HT1080 (cell line): ENCODE results near the gene KRTAP5-9. TPM values are rescaled to one million over a fixed set of nuclear protein-coding genes. Genes with fewer than 3 reads are reported as not detected.
"Not testable (repeated sequence)": the region's sequence is repeated elsewhere in the genome, so short reads cannot be mapped to it uniquely, and the experiment has no call there.

Experiments used
- DNase-seq: peaks from one replicate; pipeline ENCODE4 v3.0.0-alpha.2; 2015; ENCODE audit warnings: low read depth
- small RNA-seq: library from RNA; depleted of rRNA; stranded (forward); fragments of <200 nt; gene quantifications from one replicate; pipeline ENCODE3, GENCODE V24; 2014
- total RNA-seq: library from RNA; depleted of rRNA; stranded (reverse); fragments of >200 nt; shearing (Covaris generic); gene quantifications from 2 replicates; pipeline ENCODE4 v1.2.3, GENCODE V29; 2014; rRNA removed

Gene KRTAP5-9
- total RNA-seq, 1 experiment from 2014 or later, result not detected

DNA sequence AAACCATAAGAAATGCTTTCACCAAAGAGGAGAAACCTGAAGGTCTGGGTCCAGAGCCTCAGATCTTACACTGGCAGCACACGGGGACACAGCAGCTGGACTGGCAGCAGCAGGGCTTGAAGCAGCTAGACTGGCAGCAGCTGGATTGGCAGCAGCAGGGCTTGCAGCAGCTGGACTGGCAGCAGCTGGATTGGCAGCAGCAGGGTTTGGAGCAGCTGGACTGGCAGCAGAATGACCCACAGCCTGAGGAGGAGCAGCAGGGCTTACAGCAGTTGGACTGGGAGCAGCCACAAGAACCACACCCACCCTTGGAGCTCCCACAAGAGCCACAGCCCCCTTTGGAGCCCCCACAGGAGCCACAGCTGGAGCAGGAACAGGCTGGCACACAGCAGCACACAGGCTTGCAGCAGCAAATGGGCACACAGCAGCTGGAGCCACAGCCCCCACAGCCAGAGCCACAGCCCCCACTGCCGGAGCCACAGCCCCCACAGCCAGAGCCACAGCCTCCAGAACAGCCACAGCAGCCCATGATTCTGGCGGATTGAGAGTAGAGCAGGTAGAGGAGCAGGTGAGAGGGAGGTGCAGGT lies 34.2 kb downstream of the KRTAP5-9 start, which contains the start of gene KRTAP5-11:
Gene KRTAP5-11 (minus strand): TSS at position 567 of the 587 bp plus-strand sequence. CDS start 38 bp downstream, at position 529.
- DNase-seq, result no peak

DNA sequence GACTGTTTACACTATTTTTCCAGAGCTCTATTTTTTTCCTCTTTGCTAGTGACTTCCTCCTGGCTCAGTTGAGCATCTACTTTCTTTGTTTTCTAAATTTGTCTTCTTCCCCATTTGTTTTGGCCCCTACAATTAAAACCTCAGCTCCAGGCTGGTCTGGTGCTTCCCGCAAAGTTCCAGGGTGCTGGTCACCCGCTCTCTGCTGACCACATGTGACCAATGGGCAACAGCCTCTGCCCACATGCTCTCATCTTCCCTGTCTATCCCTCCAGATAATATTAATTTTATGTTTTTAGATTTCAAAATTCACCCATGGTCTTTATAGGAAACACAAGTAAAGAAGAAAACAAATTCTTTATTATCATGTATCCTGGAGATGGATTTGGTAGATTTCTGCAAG lies 34.7 kb downstream of the KRTAP5-9 start:
- not testable (repeated sequence) for DNase-seq

DNA sequence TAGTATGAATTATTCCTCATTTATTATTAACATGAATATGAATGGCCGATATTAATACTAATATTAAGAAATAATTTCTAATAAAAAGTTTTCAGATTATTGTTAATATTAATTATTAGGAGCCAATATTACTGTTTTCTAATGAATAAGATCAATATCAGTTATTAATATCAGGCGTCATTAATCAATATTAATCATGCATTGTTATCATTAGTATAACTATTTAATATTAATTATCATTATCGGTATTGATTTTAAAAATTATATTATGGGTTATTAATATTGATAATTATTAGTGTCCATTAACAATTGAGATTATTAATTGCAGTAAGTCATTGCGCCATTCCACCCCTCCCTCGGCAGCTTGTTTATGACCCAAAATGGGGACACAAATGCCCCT lies 37.5 kb downstream of the KRTAP5-9 start:
- not testable (repeated sequence) for DNase-seq

DNA sequence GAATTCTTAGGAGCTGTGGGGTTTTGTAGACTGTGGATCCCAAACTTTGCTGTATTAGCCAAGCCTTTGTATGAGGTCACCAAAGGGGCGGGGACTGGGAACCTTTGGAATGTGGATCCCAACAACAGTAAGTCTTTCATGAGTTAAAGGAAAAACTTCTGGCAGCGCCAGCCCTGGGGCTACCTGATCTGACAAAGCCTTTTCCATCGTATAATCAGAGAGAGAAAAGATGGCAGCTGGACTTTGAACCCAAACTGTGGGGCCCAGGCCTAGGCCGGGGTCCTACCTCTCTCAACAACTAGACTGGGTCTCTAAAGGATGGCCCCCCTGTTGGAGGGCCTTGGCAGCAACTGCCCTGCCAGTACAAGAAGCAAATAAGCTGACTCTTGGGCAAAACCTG lies 40.1 kb downstream of the KRTAP5-9 start:
- not testable (repeated sequence) for DNase-seq

DNA sequence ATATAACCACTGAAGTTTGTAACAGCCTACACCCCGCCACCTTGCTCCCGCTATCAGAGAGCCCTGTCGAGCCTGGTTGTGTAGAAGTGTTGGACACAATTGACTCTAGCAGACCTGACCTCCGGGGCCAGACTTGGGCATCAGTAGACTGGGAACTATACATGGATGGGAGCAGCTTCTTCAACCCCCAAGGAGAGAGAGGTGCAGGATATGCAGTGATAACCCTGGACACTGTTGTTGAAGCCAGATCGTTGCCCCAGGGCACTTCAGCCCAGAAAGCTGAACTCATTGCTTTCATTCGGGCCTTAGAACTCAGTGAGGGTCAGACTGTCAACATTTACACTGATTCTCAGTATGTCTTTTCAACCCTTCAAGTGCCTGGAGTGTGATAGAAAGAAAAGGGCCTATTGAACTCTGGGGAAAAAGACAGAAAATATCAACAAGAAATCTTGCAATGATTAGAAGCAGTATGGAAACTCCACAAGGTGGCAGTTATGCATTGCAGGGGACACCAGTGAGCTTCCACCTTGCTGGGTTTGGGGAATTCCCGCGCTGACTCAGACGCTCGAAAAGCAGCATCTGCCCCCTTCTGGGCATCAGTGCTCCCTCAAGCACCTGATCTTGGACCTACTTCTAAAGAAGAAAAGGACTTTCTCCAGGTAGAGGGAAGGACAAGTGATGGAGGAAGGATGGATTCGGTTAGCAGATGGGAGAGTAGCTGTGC lies 40.8 kb downstream of the KRTAP5-9 start:
- DNase-seq, result not testable (repeated sequence)

DNA sequence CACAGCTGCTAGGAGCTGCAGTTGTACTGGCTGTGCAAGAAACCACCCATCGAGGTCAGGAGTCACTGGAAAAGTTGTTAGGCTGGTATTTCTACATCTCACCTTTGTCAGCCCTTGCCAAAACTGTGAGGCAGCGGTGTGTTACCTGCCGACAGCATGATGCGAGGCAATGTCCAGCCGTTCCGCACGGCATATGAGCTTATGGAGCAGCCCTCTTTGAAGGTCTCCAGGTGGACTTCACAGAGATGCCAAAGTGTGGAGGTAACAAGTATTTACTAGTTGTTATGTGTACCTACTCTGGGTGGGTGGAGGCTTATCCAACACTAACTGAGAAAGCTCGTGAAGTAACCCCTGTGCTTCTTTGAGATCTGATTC lies 41.3 kb downstream of the KRTAP5-9 start:
- DNase-seq, result not testable (repeated sequence)

Small RNA genes lying within 50 kb of the gene (small RNA-seq; reads per million reads assigned to genes)
- gene AP000867.1, result not detected
- not detected for gene KRTAP5-14P

Other genes starting within 250 kb of the KRTAP5-9 start
- 81.1 and 83.7 TPM in 2 replicates for gene DHCR7, start 100.0 kb upstream of the KRTAP5-9 start, total RNA-seq
- 27.1 and 35.6 TPM in 2 replicates for gene NADSYN1, start 95.2 kb upstream of the KRTAP5-9 start, total RNA-seq
- gene KRTAP5-7, start 21.2 kb upstream of the KRTAP5-9 start, total RNA-seq, result not detected in 2 replicates
- not detected in 2 replicates for gene KRTAP5-8, start 10.4 kb upstream of the KRTAP5-9 start, total RNA-seq
- not detected in 2 replicates for gene KRTAP5-10, start 17.1 kb downstream of the KRTAP5-9 start, total RNA-seq
- gene KRTAP5-11, start 34.5 kb downstream of the KRTAP5-9 start, total RNA-seq, result not detected in 2 replicates